MV-4-11 (cell line): ENCODE measurements around the gene ZMAT5.

ENCODE experiments used
- DNase-seq: peaks from one replicate; lab custom pipeline; 2025; lab: John Stamatoyannopoulos, UW

Gene ZMAT5

GRCh38 chr22:29683536-29683935, 83.3 kb downstream of the ZMAT5 start:
- no peak for DNase-seq
